Hepatocyte (in vitro differentiated cells): ENCODE data around the gene OR4D9. TPM values are rescaled to one million over a fixed set of nuclear protein-coding genes. Genes with fewer than 3 reads are reported as not detected.

Experiments
- DNase-seq: peaks from one replicate; pipeline ENCODE4 v3.0.0-alpha.2; 2016; ENCODE audit warnings: low spot score
- H2AFZ ChIP-seq: fragments of 200-600 bp; sonication (generic); 2 replicates; pipeline ENCODE4 v1.6.0; 2016; ENCODE audit warnings: antibody characterized with exemption, mild to moderate bottlenecking
- H3K27ac ChIP-seq: fragments of 200-600 bp; sonication (generic); 2 replicates; pipeline ENCODE4 v1.5.1; 2016; ENCODE audit warnings: mild to moderate bottlenecking
- H3K27me3 ChIP-seq: fragments of 200-600 bp; sonication (generic); 2 replicates; pipeline ENCODE4 v1.6.1; 2016
- H3K36me3 ChIP-seq: fragments of 200-600 bp; sonication (generic); replicated peaks from 2 replicates; pipeline ENCODE4 v1.5.1; 2016; ENCODE audit warnings: low read depth; ENCODE audit not compliant: insufficient read depth
- H3K4me1 ChIP-seq: fragments of 200-600 bp; sonication (generic); 2 replicates; pipeline ENCODE4 v1.5.1; 2016; ENCODE audit warnings: mild to moderate bottlenecking, moderate library complexity; ENCODE audit not compliant: insufficient read depth
- H3K4me2 ChIP-seq: fragments of 200-600 bp; sonication (generic); 2 replicates; pipeline ENCODE4 v1.6.0; 2016
- H3K4me3 ChIP-seq: fragments of 200-600 bp; sonication (generic); 2 replicates; pipeline ENCODE4 v1.5.1; 2016; ENCODE audit warnings: mild to moderate bottlenecking
- H3K79me2 ChIP-seq: fragments of 200-600 bp; sonication (generic); 2 replicates; pipeline ENCODE4 v1.6.0; 2017; ENCODE audit warnings: mild to moderate bottlenecking
- H3K9me2 ChIP-seq: fragments of 200-600 bp; sonication (generic); replicated peaks from 2 replicates; pipeline ENCODE4 v1.6.0; 2017; ENCODE audit warnings: mild to moderate bottlenecking; ENCODE audit not compliant: insufficient read depth
- H3K9me3 ChIP-seq: fragments of 200-600 bp; sonication (generic); 2 replicates; pipeline ENCODE4 v1.5.1; 2016; ENCODE audit warnings: low read depth, mild to moderate bottlenecking
- H4K20me1 ChIP-seq: fragments of 200-600 bp; sonication (generic); 2 replicates; pipeline ENCODE4 v1.6.0; 2016; ENCODE audit warnings: mild to moderate bottlenecking; ENCODE audit not compliant: insufficient read depth, poor library complexity, severe bottlenecking
- CTCF ChIP-seq: fragments of 200-600 bp; sonication (generic); IDR thresholded peaks from 2 replicates; pipeline ENCODE4 v1.5.1; 2016; ENCODE audit warnings: antibody characterized with exemption, mild to moderate bottlenecking; ENCODE audit not compliant: poor library complexity
- EZH2 ChIP-seq: fragments of 200-600 bp; sonication (generic); IDR thresholded peaks from 2 replicates; pipeline ENCODE4 v1.6.1; 2016; ENCODE audit warnings: antibody characterized with exemption, mild to moderate bottlenecking, borderline replicate concordance
- EZH2phosphoT487 ChIP-seq: fragments of 200-600 bp; sonication (generic); IDR thresholded peaks from one replicate; pipeline ENCODE4 v1.6.1; 2018; ENCODE audit warnings: antibody characterized with exemption, mild to moderate bottlenecking, low read depth, moderate library complexity; ENCODE audit not compliant: unreplicated experiment, severe bottlenecking
- WGBS: methylation state at CpG from one replicate; pipeline ENCODE4 v1.1.6; 2016; ENCODE audit warnings: low lambda C conversion rate; ENCODE audit errors: missing lambda C conversion rate; 5-methylcytosine and 5-hydroxymethylcytosine counted together
- polyA plus RNA-seq: library from polyadenylated mRNA; unstranded; fragments of >200 nt; fragmentation: Nextera tagmentation; extraction: Ambion mirVana; gene quantifications from 2 replicates; pipeline ENCODE4 v1.2.1, GENCODE V29; 2016
- total RNA-seq: library from RNA; depleted of rRNA; stranded (reverse); fragments of >200 nt; gene quantifications from 2 replicates; pipeline ENCODE4 v1.2.3, GENCODE V29; 2014

The OR4D9 gene
- total and polyA plus RNA-seq, 2 experiments from 2014 or later = not detected

GRCh38 chr11:59560290-59560701 lies 49.0 kb downstream of the OR4D9 start:
- Histone ChIP-seq H3K9me2 (no peaks in the 10 kb centered on the region), H3K4me1 (no peaks in the 10 kb centered on the region), H3K79me2 (no peaks in the 10 kb centered on the region), H2AFZ (peak overlapping the region; percentile 96), H3K27ac (peak overlapping the region; percentile 87), H3K36me3 (no peaks in the 10 kb centered on the region), H3K27me3 (no peaks in the 10 kb centered on the region), H3K4me3 (peak overlapping the region; percentile 87), H3K4me2 (peak overlapping the region; percentile 79), H4K20me1 (no peaks in the 10 kb centered on the region), H3K9me3 (no peaks in the 10 kb centered on the region)
- DNase-seq = peak; percentile 84
- WGBS = under 1% methylated on average over 18 of the region's 18 CpGs
- TF ChIP-seq EZH2 = no peak
- TF ChIP-seq CTCF = no peak
- TF ChIP-seq EZH2phosphoT487 = no peak

- H3K36me3 ChIP-seq = no peaks in the 10 kb centered on the region
- WGBS = 7% methylated on average over 34 of the region's 40 CpGs
- H3K27ac ChIP-seq = peak overlapping the region; percentile 87
- H2AFZ ChIP-seq = peak overlapping the region; percentile 96
- H3K4me2 ChIP-seq = peak overlapping the region; percentile 79
- H3K27me3 ChIP-seq = no peaks in the 10 kb centered on the region
- peak; percentile 94 for DNase-seq
- no peaks in the 10 kb centered on the region for H3K9me3 ChIP-seq
- no peak for TF ChIP-seq CTCF
- no peak for TF ChIP-seq EZH2phosphoT487
- TF ChIP-seq EZH2 = no peak
- H3K79me2 ChIP-seq = no peaks in the 10 kb centered on the region
- H4K20me1 ChIP-seq = no peaks in the 10 kb centered on the region
- no peaks in the 10 kb centered on the region for H3K9me2 ChIP-seq
- H3K4me3 ChIP-seq = peak overlapping the region; percentile 87
- H3K4me1 ChIP-seq = no peaks in the 10 kb centered on the region
Measured at GRCh38 chr11:59560702-59561473, 49.5 kb downstream of the OR4D9 start.

DNA sequence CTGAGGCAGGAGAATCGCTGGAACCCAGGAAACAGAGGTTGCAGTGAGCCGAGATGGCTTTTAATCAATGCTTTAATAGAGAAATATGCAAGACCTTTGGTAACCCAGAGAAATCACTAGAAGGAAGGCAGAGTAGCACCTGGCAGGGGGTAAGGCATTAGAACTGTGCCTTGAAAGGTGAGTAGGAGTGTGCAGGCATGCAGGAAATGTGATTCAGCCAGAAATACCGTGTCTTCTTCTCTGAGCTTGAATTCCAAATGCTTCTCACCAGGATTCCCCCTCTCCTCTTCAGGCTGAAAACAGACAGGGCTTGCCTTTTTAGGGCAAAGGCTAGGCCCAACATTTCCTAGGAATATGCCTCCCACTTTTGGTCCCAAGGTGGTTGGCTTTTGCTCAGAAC lies 51.0 kb downstream of the OR4D9 start:
- no peaks in the 10 kb centered on the region for H3K79me2 ChIP-seq
- no peak for DNase-seq
- no peaks in the 10 kb centered on the region for H3K27me3 ChIP-seq
- H3K4me1 ChIP-seq = no peaks in the 10 kb centered on the region
- 95% methylated on average over 3 of the region's 3 CpGs for WGBS
- H4K20me1 ChIP-seq = no peaks in the 10 kb centered on the region
- TF ChIP-seq CTCF (no peak), EZH2 (no peak), EZH2phosphoT487 (no peak)
- H3K4me2 ChIP-seq = no peak overlapping the region
- H3K9me2 ChIP-seq = no peaks in the 10 kb centered on the region
- no peaks in the 10 kb centered on the region for H3K36me3 ChIP-seq
- no peak overlapping the region for H2AFZ ChIP-seq
- no peaks in the 10 kb centered on the region for H3K9me3 ChIP-seq
- H3K27ac ChIP-seq = peak overlapping the region; percentile 87
- H3K4me3 ChIP-seq = no peak overlapping the region

Other genes starting within 250 kb of the OR4D9 start
- not detected in 2 replicates for gene OR5AN1, start 152.6 kb upstream of the OR4D9 start, total RNA-seq
- gene OR5AN1, start 152.6 kb upstream of the OR4D9 start, polyA plus RNA-seq = not detected in 2 replicates
- gene OR5A2, start 85.1 kb upstream of the OR4D9 start, total RNA-seq = not detected in 2 replicates
- gene OR5A2, start 85.1 kb upstream of the OR4D9 start, polyA plus RNA-seq = not detected in 2 replicates
- not detected in 2 replicates for gene OR5A1, start 75.1 kb upstream of the OR4D9 start, total RNA-seq
- not detected in 2 replicates for gene OR5A1, start 75.1 kb upstream of the OR4D9 start, polyA plus RNA-seq
- gene OR4D6, start 54.6 kb upstream of the OR4D9 start, total RNA-seq = not detected in 2 replicates
- not detected in 2 replicates for gene OR4D6, start 54.6 kb upstream of the OR4D9 start, polyA plus RNA-seq
- gene OR4D10, start 38.2 kb upstream of the OR4D9 start, total RNA-seq = not detected in 2 replicates
- not detected in 2 replicates for gene OR4D10, start 38.2 kb upstream of the OR4D9 start, polyA plus RNA-seq
- gene OR4D11, start 8.0 kb upstream of the OR4D9 start, total RNA-seq = not detected in 2 replicates
- gene OR4D11, start 8.0 kb upstream of the OR4D9 start, polyA plus RNA-seq = not detected in 2 replicates
- gene OSBP, start 104.2 kb downstream of the OR4D9 start, total RNA-seq = 40.0 and 43.8 TPM in 2 replicates
- 28.6 and 33.0 TPM in 2 replicates for gene OSBP, start 104.2 kb downstream of the OR4D9 start, polyA plus RNA-seq
- 19.7 and 21.6 TPM in 2 replicates for gene PATL1, start 157.5 kb downstream of the OR4D9 start, total RNA-seq
- gene PATL1, start 157.5 kb downstream of the OR4D9 start, polyA plus RNA-seq = 17.1 and 19.9 TPM in 2 replicates
- not detected in 2 replicates for gene OR10V1, start 202.3 kb downstream of the OR4D9 start, total RNA-seq
- gene OR10V1, start 202.3 kb downstream of the OR4D9 start, polyA plus RNA-seq = not detected in 2 replicates
- 140 and 153 TPM in 2 replicates for gene STX3, start 243.8 kb downstream of the OR4D9 start, total RNA-seq
- 65.3 and 73.1 TPM in 2 replicates for gene STX3, start 243.8 kb downstream of the OR4D9 start, polyA plus RNA-seq